Stomach (tissue), 4 donors: Measurements from ENCODE around the gene SLC16A6.

Experiments
- EP300 ChIP-seq: sonication (generic); formaldehyde crosslinking; IDR thresholded peaks from one replicate; pipeline ENCODE4 v1.6.1; 2017; ENCODE audit warnings: antibody characterized with exemption
- POLR2A ChIP-seq, 4 donors: fragments of 450-650 bp; IDR thresholded peaks; one replicate each; pipeline ENCODE4 v1.6.1; 2016; ENCODE audit warnings: antibody characterized with exemption in 4 of 4, control low read depth in 2 of 4, mild to moderate bottlenecking in 1 of 4, moderate library complexity in 1 of 4
- POLR2AphosphoS5 ChIP-seq, 3 donors: sonication (generic); formaldehyde crosslinking; IDR thresholded peaks; one replicate each; pipeline ENCODE4 v1.6.1; 2016; ENCODE audit warnings: antibody characterized with exemption in 3 of 3
- TF ChIP-seq, protein P1 (sequence below), 7 experiments: fragments of 450-650 bp in 4 of 7; fragments of 200-600 bp in 3 of 7; sonication (generic) in 3 of 7; IDR thresholded peaks; one replicate each; pipeline ENCODE4 v1.5.1; 2016 to 2019; ENCODE audit warnings: antibody characterized with exemption in 7 of 7, control low read depth in 2 of 7, mild to moderate bottlenecking in 1 of 7

GRCh38 chr17:68329331-68329730 is 38.4 kb upstream of the SLC16A6 start:
- TF ChIP-seq, protein P1, sequence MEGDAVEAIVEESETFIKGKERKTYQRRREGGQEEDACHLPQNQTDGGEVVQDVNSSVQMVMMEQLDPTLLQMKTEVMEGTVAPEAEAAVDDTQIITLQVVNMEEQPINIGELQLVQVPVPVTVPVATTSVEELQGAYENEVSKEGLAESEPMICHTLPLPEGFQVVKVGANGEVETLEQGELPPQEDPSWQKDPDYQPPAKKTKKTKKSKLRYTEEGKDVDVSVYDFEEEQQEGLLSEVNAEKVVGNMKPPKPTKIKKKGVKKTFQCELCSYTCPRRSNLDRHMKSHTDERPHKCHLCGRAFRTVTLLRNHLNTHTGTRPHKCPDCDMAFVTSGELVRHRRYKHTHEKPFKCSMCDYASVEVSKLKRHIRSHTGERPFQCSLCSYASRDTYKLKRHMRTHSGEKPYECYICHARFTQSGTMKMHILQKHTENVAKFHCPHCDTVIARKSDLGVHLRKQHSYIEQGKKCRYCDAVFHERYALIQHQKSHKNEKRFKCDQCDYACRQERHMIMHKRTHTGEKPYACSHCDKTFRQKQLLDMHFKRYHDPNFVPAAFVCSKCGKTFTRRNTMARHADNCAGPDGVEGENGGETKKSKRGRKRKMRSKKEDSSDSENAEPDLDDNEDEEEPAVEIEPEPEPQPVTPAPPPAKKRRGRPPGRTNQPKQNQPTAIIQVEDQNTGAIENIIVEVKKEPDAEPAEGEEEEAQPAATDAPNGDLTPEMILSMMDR (IDR thresholded peaks at IDR 0.05) = no peak
- TF ChIP-seq EP300 (no peak), POLR2AphosphoS5 (IDR thresholded peaks at IDR 0.05) (no peak), POLR2A (IDR thresholded peaks at IDR 0.05) (no peak)
